Activated T-cell treated with anti-CD3 and anti-CD28 coated beads for 1 hour (primary cell): ENCODE results near the gene GH1.

Source experiments
- DNase-seq: peaks from one replicate; pipeline ENCODE4 v3.0.0-alpha.2; 2020; ENCODE audit warnings: low read depth

Gene GH1

DNA sequence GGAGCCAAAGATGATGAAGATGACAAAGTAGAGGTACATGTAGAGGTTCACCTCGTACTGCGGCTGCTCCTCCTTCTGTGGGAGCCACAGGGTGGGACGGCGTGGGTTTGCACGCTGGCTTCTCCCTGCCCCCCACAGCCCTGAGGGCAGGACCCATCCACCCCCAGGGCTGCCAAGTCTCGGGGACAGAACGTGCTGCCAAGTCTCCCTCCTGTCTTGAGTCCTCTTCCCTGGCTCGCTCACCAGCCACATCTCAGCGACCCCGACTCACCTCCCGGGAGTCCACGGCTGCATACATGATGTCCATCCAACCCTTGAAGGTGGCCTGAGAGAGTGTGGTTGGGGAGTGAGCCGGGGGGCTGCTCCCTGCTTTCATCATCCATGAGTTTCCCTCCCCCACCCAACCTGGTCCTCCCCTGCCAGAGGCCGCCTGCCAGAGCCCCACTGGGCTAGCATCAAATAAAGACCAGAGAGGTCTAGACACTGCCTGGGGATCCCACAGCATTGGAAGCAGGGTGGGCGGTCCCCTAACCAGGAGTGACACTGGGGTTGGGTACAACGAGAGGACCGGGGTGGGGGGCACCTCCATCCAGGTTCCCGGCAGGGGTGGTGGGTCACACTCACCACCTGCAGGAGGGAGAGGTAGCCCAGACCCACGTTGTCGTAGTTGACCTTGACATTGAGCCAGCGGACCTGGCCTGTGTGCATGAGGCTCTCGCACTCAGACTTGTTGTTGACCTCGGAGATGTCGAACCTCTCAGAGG is 26.3 kb upstream of the GH1 start:
- DNase-seq: no peak

DNA sequence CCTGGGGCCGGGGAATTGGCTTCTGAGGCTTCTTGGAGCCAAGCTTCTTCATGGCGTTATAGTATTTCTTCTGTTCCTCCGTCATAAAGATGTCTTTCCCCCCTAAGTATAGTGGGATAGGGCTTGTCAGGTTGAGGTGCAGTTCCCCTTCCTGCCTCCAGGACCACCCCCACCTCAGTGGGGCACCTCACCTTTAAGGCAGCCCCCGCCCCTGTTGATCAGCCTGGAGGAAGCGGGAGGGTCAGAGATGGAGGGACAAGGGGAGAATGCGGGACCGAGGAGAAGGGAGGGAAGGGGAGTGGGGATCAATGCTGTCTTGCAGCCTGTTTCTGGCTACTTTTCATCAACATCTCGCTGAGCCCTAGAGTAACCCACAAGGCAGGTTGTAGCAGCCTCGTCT is 25.1 kb upstream of the GH1 start:
- DNase-seq: no peak

DNA sequence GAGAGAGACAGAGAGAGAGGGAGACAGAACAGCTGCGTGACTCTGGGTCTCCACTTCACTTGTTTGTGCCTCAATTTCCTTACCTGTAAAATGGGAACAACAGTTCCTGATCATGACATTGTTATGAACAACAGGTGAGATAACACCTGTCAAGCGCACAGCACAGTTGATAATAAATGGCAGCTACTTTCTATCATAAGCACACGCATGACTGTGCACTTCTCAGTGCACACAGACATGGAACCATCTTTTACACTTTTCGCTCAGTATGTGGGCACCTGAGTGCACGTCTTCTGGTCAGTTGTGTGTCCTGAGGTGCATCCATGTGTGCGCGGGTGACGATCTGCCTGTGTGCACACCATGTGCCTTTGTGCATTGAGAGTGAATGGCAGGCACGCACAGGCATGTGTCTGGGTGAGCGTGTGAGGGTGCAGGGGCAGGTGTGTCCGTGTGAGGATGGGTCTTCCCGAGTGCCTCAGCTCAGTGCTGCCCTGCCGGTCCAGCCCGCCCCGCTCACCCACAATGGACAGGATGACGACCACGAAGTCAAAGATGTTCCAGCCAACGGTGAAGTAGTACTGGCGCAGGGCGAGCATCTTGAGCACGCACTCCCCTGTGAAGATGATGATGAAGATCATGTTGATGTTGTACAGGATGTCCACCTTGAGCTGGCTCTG is 23.8 kb upstream of the GH1 start:
- no peak for DNase-seq

DNA sequence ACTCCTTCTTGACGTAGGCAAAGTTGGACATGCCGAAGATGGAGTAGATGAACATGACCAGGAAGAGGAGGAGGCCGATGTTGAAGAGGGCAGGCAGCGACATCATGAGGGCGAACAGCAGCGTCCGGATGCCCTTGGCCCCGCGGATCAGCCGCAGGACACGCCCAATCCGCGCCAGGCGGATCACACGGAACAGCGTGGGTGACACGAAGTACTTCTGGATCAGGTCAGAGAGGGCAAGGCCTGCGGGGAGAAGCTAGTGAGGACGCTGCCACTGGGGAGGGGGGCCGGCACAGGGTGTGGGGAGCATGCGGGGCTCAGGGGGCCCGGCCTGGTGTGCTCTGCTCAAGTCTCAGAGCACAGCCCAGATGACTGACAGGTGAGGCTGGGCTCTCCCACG is 23.1 kb upstream of the GH1 start:
- no peak for DNase-seq

DNA sequence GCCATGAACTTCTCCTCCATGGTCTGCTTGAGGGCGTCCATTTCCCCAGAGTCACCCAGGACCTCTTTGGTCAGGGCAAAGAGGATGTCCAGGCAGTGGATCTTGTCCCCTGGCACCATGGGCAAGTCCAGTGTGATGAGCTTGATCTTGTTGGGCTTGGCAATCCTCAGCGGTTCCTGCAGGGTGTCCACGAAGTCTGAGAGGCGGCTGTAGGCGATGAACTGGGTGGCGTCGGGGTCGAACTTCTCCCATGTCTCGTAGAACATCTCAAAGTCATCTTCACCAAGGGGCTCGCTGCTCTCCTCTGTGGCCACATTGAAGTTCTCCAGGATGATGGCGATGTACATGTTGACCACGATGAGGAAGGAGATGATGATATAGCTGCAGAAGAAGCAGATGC is 22.5 kb upstream of the GH1 start:
- no peak for DNase-seq

DNA sequence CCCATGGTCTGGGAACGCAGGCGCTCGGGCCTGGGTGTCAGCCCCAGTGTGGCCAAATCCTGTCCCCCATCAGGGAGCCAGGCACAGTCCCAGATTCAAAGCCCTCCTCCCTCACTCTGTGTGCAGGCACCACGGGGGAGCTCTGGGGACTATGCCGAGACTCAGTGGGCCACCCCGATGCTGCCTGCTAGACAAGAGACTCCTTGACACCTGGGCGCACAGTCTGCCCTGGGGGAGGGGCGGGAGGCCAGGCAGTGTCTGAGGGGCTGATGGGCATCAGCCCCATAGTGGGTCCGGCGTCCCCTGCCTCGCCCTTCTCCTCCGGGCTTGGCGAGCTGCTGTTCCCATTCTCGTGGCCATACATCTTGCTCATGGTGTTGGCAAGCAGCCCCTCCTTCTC is 21.9 kb upstream of the GH1 start:
- no peak for DNase-seq

DNA sequence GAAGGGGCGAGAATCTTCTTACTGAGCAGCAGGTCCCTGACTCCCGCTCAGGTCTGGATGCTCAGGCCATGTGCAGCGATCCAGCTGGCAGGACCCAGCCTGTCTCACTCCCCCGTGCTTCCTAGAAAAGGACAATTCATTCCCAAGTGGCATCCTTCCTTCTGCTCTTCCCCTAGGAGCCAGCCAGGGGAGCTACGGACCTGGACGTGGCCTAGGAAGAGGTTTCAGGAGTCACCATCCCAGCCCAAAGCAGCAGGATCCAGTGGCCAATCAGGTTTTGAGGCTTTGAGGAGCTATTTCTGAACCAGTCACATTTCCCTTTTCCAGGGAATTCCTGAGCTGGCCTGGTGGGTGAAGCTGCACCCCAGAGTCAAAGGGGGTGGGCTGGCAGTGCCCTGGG is 21.2 kb upstream of the GH1 start:
- no peak for DNase-seq

DNA sequence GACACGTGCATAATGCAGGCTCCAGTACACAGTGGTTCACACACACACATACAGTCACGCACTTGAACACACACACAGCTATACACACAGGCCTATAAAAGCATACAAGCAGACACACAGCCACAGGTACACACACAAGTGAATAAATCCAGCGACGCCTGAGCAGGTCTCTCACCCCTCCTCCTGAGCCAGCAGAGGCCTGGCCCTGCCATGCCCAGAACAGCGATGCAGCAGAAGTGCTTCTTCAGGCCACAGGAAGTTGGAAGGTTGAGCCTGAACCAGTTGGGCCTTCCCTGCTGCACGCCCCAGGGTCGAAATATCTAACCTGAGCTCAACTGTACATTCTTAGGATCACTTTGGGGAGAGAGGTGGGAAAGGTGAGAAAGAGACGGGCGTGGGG is 20.8 kb upstream of the GH1 start:
- DNase-seq: no peak

DNA sequence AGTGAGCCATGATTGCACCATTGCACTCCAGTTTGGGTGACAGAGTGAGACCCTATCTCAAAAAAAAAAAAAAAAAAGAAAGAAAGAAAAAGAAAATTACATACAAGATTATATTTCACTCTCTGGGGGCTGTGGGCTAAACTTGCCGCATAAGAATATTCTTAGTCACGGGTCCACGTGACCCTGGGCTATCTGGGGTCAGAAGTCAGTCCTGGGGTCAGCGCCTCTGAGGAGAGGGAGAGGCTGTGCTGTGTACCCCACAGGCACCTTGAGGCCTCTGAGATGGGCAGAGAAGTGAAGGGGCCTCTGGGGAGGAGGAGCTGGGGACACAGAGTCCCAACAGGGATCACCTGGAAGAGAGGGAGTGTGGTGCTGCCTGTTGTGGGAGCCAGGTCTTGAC is 19.3 kb upstream of the GH1 start:
- DNase-seq: no peak

DNA sequence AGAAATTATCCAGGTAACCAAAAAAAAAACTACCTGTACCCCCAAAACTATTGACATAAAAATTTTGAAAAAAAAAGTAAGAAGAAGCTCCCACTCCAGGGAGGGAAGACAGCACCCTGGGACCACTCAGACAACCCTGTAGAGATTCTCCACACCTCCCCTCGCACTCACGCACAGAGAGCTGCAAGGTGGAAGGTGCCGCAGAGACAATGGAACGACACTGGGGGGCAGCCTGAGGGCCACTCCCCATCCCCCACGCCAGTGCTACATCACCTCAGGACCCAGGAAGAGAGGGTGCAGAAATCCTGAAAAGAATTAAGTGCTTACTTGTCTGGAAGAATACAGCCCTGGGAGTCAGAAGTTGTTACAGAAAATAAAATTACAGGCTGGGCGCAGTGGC is 18.7 kb upstream of the GH1 start:
- DNase-seq: no peak

DNA sequence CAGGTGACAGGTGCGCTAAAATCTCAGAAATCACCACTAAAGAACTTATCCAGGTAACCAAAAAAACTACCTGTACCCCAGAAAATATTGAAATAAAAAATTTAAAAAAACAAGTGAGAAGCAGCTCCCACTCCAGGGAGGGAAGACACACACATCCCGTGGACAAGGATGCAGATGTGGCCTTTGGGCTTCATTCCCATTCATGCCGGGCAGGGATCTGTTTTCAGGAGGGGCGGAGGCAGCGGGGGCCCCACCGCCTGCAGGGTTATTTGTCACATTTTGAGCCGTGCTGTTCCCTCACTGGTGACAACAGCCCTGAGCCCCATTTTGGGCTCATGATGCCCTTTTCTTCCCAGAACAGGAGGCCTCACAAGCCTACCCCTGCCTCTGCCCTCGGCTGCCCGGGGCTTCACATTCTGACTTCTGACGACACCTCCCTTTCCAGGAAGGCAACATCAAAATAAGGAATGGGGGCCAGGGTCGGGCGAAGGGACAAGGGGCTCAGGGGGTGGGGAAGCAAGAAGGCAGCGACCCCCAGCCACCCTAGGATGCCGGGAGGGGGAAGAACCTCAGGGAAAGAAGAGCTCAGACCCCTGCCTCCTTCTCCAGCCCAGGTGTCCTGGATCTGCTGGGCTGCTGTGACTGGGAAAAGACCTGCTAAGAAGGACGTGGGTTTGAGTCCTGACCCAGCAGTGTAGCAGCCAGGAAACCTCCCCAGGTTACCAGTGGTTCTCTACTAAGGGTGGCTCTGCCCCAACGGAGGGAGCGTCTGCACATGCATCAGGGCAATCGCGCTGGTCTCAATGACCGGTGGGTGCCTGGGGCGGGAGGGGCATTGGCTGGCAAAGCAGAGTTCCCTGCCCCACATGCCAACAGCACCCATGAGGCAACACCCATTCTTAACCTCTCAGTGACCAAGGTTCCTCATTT is 15.8 kb upstream of the GH1 start:
- no peak for DNase-seq

DNA sequence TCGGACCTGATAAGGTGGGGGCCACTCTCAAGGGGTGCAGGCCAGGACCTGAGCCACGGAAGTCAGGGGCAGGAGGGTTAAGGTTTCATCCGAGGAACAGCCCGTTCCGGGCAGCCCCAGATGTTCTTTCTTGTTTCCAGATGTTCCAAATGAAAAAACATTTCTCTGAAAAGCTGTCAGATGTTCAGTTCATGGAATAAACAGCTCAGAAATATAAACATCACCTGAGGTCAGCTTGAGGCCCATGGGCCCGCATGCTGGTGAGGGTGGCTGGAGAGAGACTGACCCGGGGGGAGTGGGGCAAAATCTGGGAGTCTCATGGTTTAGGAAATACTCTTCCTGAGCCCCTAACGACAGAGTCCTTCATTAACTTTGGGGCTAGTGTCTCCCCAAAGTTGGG is 15.0 kb upstream of the GH1 start:
- no peak for DNase-seq

DNA sequence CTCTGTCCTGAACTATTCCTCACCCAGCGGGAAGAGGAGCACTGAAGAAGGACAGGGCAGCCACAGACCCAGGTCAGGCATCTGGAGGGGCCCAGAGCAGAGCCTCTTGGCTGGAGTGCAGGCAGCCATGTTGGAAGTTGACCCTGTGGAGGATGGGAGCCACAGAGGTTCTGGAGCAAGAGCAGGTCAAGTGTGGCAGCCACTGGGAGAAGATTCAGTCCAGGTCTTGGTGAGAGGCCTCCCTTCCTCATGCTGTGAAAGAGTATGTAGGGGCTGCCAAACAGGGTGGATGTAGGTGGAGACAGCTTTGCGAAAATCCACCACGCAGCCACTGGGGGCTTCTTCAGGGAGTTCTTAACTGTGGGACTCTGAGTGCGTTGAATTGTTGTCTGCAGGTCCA is 14.1 kb upstream of the GH1 start:
- no peak for DNase-seq

DNA sequence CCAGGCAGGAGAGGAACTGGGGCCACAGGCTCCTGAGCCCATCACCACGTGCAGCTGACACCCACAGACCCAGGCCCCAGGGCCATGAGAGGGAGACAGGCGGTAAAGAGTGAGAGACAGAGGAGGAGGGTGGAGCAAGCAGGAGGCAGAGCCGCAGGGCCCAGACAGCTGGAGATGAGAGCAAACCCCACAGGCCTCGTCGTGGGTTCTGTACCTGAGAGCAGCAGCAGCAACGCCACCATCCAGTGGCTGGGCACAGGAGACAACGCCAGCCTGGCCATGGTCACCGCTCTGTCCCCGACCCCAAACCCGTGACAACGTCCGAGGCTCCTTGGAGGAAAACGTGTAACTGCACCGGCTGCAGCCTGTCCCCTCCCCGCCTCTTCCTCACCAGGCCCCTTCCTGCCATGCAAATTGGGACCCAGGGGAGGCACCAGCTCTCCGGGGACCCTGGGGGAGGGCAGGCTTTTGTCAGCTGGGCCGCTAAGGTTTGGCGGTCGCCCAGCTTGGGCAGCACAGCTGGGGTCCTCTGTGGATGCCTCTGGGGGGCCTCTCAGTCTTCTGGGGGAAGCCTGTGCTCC is 13.4 kb upstream of the GH1 start, which contains the start of gene CD79B:
TSS of gene CD79B (minus strand) at position 351 of the 581 bp plus-strand sequence. CDS start at position 281, 70 bp downstream.
- DNase-seq: no peak

DNA sequence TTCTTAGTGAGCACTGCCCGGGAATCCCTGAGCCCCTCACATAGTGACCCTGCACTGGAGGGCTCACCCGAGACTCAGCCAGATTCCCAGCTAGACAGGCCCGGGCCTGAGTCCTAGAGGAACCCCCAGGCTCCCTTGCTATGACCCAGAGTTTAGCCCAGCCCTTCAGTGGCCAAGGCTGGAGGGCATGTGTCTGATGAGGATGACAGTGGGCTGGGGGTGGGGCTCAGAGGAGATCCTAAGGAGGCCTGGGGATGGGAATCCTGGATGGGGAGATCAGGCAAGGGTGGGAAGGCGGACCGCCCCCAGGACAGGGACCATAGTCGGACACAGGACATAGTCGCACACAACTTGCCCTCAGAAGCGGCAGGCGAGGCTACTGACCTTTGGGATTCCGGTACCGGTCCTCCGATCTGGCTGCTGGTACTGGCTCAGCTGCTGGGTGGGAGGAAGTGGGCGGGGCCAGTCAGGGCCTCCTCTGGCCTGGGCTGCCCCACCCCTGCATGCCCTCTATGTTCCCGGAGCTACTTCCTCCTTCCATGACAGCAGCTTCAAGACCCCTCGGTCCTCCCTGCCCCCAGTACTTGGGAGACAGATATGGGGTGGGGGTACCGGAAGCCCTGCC is 12.4 kb upstream of the GH1 start:
- DNase-seq: peak; percentile 52

DNA sequence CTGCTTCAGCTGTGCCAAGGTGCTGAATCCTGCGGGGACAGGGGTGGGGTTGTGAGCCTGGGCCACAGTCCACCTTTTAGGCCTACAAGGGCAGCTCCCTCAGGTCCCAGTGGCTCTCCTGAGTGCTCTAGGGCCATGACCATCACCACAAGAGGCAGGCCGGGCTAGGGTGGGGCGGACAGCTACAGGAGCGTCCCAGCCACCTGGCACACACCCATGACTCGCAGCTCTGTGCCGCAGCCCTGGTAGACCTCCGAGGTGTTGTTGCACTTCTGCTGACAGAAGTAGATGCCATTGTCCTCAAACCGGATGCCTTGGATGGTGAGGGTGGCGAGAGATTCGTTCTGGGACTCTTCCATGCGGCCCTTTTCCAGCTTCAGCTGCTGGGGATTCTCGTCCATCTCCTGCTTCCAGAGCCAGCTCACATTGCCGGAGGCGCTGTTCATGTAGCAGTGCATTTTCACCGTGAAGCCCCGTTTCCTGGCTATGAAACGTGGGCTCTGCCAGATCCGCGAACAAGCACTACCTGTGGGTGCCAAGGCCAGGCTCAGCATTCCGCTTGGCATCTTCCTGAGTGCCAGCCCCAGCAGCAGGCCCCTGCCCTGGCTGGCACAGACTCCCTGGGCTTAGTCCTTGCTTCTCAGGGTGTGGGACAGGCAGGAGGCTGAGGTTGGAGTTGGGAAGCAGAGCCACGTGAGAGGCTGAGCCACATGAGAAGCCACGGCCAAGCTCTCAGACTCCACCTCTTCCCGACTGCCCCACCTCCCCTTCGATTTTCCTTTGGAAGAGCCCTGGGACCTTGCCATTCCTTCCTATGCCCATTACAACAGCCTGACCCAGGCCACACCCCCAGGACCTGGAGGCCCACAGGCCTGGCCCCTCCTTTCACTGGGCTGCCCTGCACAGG is 11.5 kb upstream of the GH1 start:
- DNase-seq: no peak

DNA sequence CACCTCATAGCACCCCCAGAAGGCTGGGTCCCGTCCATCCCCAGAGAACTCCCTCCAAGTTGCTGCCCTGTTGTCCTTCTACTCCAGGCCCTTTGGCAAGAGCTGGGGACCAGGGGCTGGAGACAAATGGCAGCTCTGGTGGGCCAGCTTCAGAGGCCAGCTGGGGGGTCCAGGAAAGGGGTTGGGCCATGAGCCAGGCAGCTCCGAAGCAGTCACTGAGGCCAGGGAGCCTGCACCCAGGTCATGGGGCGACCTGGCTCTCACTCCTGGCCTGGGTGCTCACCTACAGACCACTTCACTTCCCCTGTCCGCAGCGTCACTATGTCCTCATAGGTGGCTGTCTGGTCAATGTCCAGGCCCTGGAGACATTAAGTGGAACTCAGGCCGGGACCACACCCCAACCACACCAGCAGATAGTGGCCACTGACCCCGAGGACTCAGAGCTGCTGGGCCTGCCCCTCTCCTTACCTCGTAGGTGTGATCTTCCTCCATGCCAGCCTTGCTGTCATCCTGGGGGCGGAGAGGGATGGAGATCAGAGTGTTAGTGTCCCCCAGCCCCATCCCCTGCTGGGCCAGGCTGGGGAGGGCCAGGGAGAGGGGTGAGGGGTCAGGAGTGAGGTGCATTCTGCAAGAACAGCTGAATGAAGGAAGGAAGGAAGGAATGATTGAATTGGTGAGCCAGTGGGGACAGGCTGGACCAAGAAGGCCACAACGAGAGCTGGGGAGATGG is 10.5 kb upstream of the GH1 start:
- DNase-seq: no peak

DNA sequence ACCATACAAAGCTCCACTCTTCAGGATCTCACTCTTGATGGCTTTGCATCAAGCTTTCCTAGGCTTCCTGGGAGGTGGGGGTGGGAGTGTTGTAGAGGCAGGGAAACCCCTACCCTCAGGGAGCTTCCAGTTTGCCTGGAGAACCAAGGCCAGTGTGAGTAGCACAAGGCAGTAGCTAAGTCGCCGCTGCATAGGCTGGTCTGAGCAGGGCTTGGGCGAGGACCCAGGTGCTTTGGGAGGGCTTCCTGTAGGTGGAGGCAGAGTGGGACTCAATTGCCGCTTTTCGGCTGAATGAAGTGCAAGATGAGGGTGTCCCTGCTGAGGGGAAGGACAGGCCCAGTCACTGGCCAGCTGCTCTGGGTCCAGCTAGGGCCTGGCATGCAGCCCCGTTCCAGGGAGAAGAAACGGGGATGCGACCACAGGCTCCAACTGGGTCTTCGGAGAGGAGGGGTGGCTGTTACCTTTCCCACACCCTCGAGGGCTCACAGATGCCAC is 9.6 kb upstream of the GH1 start:
- DNase-seq: no peak

DNA sequence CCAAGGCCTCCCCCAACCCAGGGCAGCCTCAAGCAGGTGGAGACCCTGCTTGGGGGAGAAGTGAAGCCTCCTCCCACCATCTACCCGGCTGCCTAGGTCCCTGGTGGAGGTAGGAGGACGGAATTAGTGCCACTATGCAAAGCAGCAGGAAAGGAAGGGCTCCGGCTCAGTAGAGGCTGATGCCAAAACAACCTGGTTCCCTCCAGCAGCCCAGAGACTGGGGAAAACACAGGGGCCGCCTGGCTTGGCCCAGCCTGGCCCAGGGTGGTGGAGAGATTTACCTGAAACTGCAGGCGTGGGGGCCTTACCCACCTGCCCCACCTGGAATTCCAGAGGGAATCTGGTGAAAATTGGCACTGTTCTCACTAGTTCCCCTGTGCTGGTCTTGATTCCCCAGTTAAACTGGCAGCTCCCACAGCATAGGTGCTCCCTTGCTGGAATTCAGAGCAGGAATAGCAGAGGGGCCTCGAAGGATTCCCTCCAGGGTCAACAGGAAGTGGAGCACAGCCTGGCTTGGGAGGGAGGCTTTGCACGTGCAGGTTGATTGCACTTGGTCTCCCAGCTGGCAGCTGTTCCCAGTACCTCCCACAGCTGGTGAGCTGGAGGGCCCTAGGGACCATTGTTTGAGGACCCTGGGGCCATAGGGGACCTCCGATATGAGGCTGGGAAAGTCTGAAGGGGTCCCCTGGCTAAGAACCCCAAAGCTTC is 9.0 kb upstream of the GH1 start:
- no peak for DNase-seq
